AG04450 (cell line): ENCODE measurements around the gene CAP2. TPM values are rescaled to one million over a fixed set of nuclear protein-coding genes. Genes with fewer than 3 reads are reported as not detected.
A peak's percentile ranks its signal among the peaks of the same experiment; 100 is the strongest.

Experiments used
- CTCF ChIA-PET: fragments of 300-600, 350-600 bp; formaldehyde crosslinking; extraction: SDS; loops from one replicate; lab custom pipeline; 2022; ENCODE audit warnings: antibody characterized with exemption, inconsistent platforms; lab: Charles Lee
- POLR2A ChIA-PET: fragments of 350-600 bp; formaldehyde crosslinking; extraction: SDS; loops from one replicate; lab custom pipeline; 2021; ENCODE audit warnings: antibody characterized with exemption, inconsistent platforms; lab: Yijun Ruan, JAX
- DNase-seq: peaks from one replicate; pipeline ENCODE4 v3.0.0-alpha.2; 2011; ENCODE audit warnings: low read depth, low spot score
- H3K27ac ChIP-seq: one replicate; pipeline ENCODE4 v1.5.1; 2012; ENCODE audit warnings: low read depth, low read length, control low read depth
- H3K27me3 ChIP-seq: one replicate; pipeline ENCODE4 v1.6.0; 2012; ENCODE audit warnings: low read length; ENCODE audit not compliant: control insufficient read depth, insufficient read depth
- H3K4me3 ChIP-seq: 2 replicates; pipeline ENCODE4 v1.5.1; 2011; ENCODE audit warnings: mild to moderate bottlenecking, low read depth, low read length, control low read depth
- H3K9me3 ChIP-seq: 2 replicates; pipeline ENCODE4 v1.5.1; 2012; ENCODE audit warnings: low read length; ENCODE audit not compliant: control insufficient read depth, insufficient read depth
- polyA minus RNA-seq: library from RNA; depleted of rRNA, polyadenylated mRNA; stranded (reverse); fragments of >200 nt; gene quantifications from 2 replicates; pipeline ENCODE4 v1.2.3, GENCODE V29; 2011; rRNA and poly(A)+ RNA removed
- polyA plus RNA-seq: library from polyadenylated mRNA; depleted of rRNA; stranded (reverse); fragments of >200 nt; gene quantifications from 2 replicates; pipeline ENCODE4 v1.2.3, GENCODE V29; 2011; rRNA removed
- TF ChIP-seq, protein P1 (sequence below): IDR thresholded peaks from 2 replicates; pipeline ENCODE4 v1.5.1; 2011; ENCODE audit warnings: low read depth, low read length, control low read depth, inconsistent platforms

The CAP2 gene, protein sequence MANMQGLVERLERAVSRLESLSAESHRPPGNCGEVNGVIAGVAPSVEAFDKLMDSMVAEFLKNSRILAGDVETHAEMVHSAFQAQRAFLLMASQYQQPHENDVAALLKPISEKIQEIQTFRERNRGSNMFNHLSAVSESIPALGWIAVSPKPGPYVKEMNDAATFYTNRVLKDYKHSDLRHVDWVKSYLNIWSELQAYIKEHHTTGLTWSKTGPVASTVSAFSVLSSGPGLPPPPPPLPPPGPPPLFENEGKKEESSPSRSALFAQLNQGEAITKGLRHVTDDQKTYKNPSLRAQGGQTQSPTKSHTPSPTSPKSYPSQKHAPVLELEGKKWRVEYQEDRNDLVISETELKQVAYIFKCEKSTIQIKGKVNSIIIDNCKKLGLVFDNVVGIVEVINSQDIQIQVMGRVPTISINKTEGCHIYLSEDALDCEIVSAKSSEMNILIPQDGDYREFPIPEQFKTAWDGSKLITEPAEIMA
- 56.0 and 74.4 TPM in 2 replicates for polyA plus RNA-seq
- 41.6 and 44.6 TPM in 2 replicates for polyA minus RNA-seq

DNA sequence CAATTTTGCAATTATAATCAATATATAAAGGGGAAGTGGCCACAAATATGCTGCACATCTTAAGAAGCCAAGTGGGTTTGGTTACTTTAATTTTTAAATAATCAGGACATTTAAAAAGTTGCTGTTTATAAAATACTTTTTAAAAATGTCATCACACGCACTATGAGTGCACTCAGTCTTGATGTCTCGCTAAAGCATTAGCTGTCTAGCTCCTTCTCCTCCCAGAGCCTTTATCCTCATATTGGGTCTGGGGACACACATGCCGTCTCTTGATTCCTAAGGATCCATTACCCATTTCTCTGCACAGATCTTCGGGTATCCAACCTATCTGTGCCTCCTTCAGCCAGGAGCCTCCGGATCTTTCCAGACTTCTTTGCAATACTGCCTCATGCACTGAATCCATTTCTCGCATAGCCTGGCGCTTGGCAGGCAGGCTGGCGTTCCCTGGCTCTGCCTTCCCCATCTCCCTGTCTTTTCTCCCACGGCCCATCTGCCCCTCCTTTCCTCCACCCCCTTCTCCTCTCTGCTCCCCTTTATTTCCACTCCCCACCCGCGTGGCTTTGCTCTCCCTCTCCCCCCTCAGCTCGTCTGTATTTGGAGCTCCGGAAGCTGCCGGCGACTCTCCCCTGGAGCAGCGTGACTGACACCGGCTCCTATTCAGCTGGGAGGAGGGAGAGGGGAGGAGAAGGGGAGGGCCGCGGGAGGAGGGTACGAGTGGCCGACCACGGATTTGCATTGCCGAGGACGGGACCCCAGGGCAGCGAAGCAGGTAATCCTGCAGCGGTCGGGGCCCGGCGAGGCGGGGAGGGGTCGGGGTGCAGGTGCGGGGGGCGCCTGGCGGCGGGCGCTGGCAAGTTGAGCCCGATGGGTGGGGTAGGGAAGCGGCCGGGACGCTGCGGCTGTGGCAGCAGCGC is at the start of gene CAP2:
TSS of gene CAP2 (plus strand) at position 618 of the 914 bp plus-strand sequence. CDS start 27,961 bp downstream, outside the sequence.
- CTCF ChIA-PET: interaction anchor here (0.6 to 1.4 kb wide), 2 partner anchors 216 to 237 kb away, joined by 3 read pairs; no protein-coding TSS in a partner anchor
- POLR2A ChIA-PET: interaction anchor here (0.6 to 1.0 kb wide), 8 partner anchors 12 to 305 kb away, joined by 3 to 7 read pairs (median 3); no protein-coding TSS in a partner anchor
- Histone ChIP-seq H3K27me3 (no peaks in the 10 kb centered on the region), H3K9me3 (no peaks in the 10 kb centered on the region), H3K27ac (peak within 1 kb of the TSS; percentile 62), H3K4me3 (peak within 1 kb of the TSS; percentile 71)
- DNase-seq: no peak
- TF ChIP-seq, protein P1, sequence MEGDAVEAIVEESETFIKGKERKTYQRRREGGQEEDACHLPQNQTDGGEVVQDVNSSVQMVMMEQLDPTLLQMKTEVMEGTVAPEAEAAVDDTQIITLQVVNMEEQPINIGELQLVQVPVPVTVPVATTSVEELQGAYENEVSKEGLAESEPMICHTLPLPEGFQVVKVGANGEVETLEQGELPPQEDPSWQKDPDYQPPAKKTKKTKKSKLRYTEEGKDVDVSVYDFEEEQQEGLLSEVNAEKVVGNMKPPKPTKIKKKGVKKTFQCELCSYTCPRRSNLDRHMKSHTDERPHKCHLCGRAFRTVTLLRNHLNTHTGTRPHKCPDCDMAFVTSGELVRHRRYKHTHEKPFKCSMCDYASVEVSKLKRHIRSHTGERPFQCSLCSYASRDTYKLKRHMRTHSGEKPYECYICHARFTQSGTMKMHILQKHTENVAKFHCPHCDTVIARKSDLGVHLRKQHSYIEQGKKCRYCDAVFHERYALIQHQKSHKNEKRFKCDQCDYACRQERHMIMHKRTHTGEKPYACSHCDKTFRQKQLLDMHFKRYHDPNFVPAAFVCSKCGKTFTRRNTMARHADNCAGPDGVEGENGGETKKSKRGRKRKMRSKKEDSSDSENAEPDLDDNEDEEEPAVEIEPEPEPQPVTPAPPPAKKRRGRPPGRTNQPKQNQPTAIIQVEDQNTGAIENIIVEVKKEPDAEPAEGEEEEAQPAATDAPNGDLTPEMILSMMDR: no peak

DNA sequence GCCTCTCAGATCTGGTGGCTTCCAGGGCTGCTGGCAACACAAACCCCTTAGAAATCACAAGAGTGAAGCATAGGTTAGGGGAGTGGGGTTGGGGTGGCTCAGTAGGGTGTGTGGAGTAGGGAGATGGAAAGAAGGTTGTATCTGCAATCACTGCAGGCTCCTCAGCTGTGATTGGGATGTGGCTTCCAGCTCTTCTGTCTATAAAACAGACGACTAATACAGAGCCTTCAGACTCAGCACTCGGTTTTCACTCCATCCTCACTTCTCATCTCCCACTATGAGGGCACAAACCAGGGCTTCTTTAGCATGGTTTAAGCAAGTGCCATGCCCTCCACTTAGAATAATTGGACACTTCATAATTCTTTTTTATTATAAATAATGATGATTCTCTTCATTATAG is 46.4 kb upstream of the CAP2 start:
- CTCF ChIA-PET: no interaction called here
- Histone ChIP-seq H3K4me3 (no peak overlapping the region), H3K9me3 (no peaks in the 10 kb centered on the region), H3K27me3 (no peaks in the 10 kb centered on the region), H3K27ac (no peak overlapping the region)
- POLR2A ChIA-PET: interaction anchor here (0.6 kb wide), 1 partner anchor 288 kb away, joined by 16 read pairs; no protein-coding TSS in a partner anchor
- no peak for DNase-seq
- TF ChIP-seq, protein P1: no peak

DNA sequence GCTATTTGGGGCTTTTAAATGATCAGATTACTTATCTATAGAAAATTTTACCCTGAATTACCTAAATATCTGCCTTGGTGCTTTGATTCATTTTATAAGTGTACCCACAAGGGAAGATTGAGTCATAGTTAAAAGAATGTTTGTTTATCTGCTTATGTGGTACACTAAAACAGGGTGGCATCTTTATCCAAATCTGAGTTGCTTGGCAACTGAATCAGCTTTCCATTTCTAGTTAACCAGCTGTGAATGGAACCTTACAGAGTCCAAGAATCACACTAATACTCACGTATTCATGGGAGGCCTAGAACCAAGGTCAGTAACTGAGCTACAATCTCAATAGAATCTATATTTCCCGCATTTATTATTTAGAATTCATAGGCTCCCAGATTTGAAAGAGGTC is 44.0 kb upstream of the CAP2 start:
- TF ChIP-seq, protein P1: no peak
- CTCF ChIA-PET: interaction anchor here (0.9 kb wide), 1 partner anchor 235 kb away, joined by 3 read pairs; no protein-coding TSS in a partner anchor
- no peak for DNase-seq
- Histone ChIP-seq H3K9me3 (no peaks in the 10 kb centered on the region), H3K27ac (no peak overlapping the region), H3K4me3 (no peak overlapping the region), H3K27me3 (no peaks in the 10 kb centered on the region)
- POLR2A ChIA-PET: no interaction called here

DNA sequence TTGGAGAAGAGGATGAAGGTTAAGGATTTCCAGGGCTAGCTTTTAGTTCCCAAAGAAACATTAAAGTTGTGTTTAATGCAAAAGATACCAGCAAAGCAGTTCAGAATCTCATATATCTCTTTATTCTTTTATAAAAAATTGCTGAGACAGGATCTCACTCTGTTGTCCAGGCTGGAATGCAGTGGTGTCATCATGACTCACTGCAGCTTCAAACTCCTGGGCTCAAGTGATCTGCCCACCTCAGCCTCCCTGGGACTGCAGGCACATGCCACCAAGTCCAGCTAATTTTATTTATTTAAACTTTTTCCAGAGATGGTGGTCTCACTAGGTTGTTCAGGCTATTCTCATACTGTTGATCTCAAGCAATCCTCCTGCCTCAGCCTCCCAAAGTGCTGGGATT is 41.1 kb upstream of the CAP2 start:
- TF ChIP-seq, protein P1: no peak
- no peak for DNase-seq
- H3K27ac ChIP-seq: no peak overlapping the region
- ChIA-PET CTCF (no interaction called here), POLR2A (no interaction called here)
- no peaks in the 10 kb centered on the region for H3K9me3 ChIP-seq
- H3K27me3 ChIP-seq: no peaks in the 10 kb centered on the region
- H3K4me3 ChIP-seq: no peak overlapping the region
